ENCODE data around the gene ATL1.
"Not testable (repeated sequence)": the region's sequence is repeated elsewhere in the genome, so short reads cannot be mapped to it uniquely, and the experiment has no call there.

Gene ATL1

DNA sequence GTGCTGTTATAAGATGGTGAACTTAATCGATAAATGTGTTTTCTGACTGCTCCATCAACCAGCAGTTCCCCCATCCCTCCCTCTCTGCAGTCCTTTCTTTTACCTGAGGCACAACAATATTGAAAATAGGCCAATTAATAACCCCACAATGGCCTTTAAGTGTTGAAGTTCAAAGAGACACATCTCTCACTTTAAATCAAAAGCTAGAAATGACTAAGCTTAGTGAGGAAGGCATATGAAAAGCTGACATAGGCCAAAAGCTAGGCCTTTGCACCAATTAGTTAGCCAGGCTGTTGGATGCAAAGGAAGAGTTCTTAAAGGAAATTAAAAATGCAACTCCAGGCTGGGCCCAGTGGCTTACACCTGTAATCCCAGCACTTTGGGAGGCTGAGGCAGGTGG, 64.5 kb downstream of the ATL1 start:
- no peak overlapping the region for H3K4me3 Mint-ChIP-seq
- peaks cover 2% of the 10 kb centered on the region for H3K27me3 Mint-ChIP-seq (ENCODE audit: low read depth)
- no peaks in the 10 kb centered on the region for H3K9me3 Mint-ChIP-seq
- no peaks in the 10 kb centered on the region for H3K36me3 Mint-ChIP-seq (ENCODE audit: low read depth)
- no peaks in the 10 kb centered on the region for H3K4me1 Mint-ChIP-seq (ENCODE audit: low read depth)
- no peak overlapping the region for H3K27ac Mint-ChIP-seq

DNA sequence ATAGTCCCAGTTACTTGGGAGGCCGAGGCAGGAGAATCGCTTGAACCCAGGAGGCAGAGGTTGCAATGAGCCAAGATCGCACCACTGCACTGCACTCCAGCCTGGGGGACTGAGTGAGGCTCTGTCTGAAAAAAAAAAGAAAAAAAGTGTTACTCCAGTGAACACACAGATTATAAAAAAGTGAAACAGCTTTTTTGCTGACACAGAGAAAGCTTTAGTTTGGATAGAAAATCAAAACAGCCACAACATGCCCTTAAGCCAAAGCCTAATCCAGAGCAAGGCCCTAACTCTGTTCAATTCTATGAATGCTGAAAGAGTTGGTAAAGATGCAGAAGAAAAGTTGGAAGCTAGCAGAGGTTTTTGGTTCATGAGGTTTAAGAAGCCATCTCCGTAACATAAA, 65.0 kb downstream of the ATL1 start:
- H3K4me1 Mint-ChIP-seq (ENCODE audit: low read depth); H3K36me3 Mint-ChIP-seq (ENCODE audit: low read depth); H3K27ac Mint-ChIP-seq; H3K9me3 Mint-ChIP-seq; H3K27me3 Mint-ChIP-seq (ENCODE audit: low read depth); H3K4me3 Mint-ChIP-seq: not testable (repeated sequence)

DNA sequence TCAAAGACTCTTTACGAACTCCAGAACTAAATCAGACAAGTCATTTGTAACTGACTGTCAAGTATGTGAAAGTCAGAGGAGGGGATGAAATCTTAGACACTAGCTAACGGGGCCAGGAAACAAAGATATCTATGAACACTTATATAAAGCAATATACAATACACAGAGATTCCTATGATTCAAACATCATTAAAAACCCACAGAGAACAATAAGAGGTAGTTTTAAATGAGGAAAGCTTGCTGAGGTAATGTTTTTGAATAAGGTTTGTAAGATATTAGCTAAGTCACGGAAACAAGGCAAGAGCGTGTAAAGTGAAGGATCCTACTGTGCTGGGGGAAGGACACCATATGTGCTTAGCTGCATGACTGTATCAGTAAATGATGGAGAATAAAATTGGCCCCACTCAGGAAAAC, 71.5 kb downstream of the ATL1 start:
- Mint-ChIP-seq H3K27ac (no peak overlapping the region), H3K36me3 (ENCODE audit: low read depth) (no peaks in the 10 kb centered on the region), H3K27me3 (ENCODE audit: low read depth) (no peaks in the 10 kb centered on the region), H3K4me1 (ENCODE audit: low read depth) (no peaks in the 10 kb centered on the region), H3K4me3 (no peak overlapping the region), H3K9me3 (no peaks in the 10 kb centered on the region)

DNA sequence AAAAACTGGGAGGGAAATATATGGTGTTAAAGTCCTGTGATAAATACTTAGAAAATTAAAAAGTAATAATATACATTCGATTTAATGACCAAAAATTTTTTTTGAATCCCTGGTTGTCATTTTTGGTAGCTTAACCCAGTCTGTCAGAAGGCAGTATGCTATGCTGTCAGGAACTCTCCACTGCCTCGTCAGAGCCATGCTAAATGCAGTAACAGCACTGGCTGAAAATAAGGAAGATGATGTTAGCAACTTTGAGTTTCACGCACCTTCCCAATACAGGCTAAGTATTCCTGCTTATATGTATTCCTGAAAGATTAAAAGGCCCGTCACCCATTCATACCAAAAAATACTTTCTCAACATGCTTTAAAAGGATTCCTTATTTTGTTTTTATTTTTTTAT, 74.0 kb downstream of the ATL1 start:
- Mint-ChIP-seq H3K27me3 (ENCODE audit: low read depth) (no peaks in the 10 kb centered on the region), H3K27ac (no peak overlapping the region), H3K4me3 (no peak overlapping the region), H3K36me3 (ENCODE audit: low read depth) (no peaks in the 10 kb centered on the region), H3K9me3 (no peaks in the 10 kb centered on the region), H3K4me1 (ENCODE audit: low read depth) (no peaks in the 10 kb centered on the region)

DNA sequence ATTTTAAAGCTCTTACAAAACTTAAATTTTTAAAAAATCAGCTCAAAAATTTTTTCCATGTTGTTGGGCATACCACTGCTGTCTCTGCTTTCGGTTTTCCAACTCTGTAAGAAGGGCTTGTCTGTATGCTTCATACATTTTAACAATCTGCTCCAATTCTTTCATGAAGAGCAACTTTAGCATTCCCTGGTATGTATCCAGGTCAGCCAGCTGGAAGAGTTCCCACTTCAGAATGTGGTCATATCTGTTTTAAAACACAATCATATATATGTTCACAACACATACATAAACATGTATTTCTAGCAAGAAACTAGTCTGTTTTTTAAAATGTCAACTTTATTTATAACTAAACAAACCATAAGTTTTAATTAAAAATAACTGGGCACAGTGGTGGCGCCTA, 75.2 kb downstream of the ATL1 start:
- Mint-ChIP-seq H3K36me3 (ENCODE audit: low read depth) (no peaks in the 10 kb centered on the region), H3K4me1 (ENCODE audit: low read depth) (no peaks in the 10 kb centered on the region), H3K27me3 (ENCODE audit: low read depth) (no peaks in the 10 kb centered on the region), H3K9me3 (no peaks in the 10 kb centered on the region), H3K4me3 (no peak overlapping the region), H3K27ac (no peak overlapping the region)

DNA sequence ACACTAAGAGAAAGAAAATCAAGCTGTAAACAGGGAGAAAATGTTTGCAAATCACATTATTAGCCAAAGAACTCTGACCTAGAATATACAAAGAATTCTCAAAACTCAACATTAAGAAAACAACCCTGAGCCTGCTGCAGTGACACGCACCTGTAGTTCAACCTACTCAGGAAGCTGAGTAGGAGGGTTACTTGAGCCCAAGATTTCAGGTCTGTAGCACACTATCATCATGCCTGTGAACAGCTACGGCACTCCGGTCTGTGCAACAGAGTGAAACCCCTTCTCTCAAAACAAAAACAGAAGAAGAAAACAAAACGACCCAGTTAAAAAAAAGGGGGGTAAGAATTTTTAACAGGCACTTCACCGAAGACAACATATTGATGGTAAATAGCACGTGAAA, 87.3 kb downstream of the ATL1 start:
- H3K36me3 Mint-ChIP-seq (ENCODE audit: low read depth) = no peaks in the 10 kb centered on the region
- no peaks in the 10 kb centered on the region for H3K9me3 Mint-ChIP-seq
- no peak overlapping the region for H3K4me3 Mint-ChIP-seq
- H3K27me3 Mint-ChIP-seq (ENCODE audit: low read depth) = no peaks in the 10 kb centered on the region
- H3K4me1 Mint-ChIP-seq (ENCODE audit: low read depth) = no peaks in the 10 kb centered on the region
- H3K27ac Mint-ChIP-seq = no peak overlapping the region

DNA sequence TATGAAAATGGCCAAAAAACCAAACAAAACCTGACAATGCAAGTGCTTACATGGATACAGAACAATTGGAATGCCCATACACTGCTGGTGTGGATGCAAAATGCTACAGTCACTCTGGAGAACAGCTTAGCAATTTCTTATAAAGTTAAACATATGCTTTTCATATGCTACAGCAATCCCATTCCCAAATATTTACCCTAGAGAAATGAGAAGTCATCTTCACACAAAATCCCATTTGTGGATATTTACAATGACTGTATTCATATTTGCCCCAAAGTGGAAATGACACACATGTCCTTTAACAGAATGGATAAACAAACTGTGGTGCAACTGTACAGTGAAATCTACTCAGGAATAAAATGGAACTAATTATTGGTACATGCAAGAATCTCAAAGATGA, 87.8 kb downstream of the ATL1 start:
- Mint-ChIP-seq H3K9me3 (no peaks in the 10 kb centered on the region), H3K4me1 (ENCODE audit: low read depth) (no peaks in the 10 kb centered on the region), H3K27ac (no peak overlapping the region), H3K27me3 (ENCODE audit: low read depth) (no peaks in the 10 kb centered on the region), H3K36me3 (ENCODE audit: low read depth) (no peaks in the 10 kb centered on the region), H3K4me3 (no peak overlapping the region)

DNA sequence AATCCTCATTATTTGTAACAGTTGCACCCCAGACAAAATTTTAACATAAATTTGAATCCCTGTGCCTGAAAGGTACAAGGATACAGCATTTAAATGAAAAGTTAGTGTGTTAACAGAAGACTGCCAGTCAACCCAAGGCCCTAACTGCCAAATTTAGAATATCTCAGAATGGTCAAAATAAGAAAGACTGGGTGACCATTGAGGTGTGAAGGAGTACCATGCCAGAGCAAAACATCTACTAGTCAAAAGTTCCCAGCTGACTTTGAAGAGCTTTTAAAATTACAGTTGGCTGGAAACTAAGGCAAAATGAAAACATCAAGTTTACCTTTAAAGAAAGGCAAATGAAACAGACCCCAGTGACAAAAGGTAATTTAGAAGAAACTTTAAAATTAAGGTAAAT, 89.7 kb downstream of the ATL1 start:
- no peak overlapping the region for H3K27ac Mint-ChIP-seq
- H3K9me3 Mint-ChIP-seq = no peaks in the 10 kb centered on the region
- H3K4me3 Mint-ChIP-seq = no peak overlapping the region
- no peaks in the 10 kb centered on the region for H3K4me1 Mint-ChIP-seq (ENCODE audit: low read depth)
- no peaks in the 10 kb centered on the region for H3K27me3 Mint-ChIP-seq (ENCODE audit: low read depth)
- no peaks in the 10 kb centered on the region for H3K36me3 Mint-ChIP-seq (ENCODE audit: low read depth)

DNA sequence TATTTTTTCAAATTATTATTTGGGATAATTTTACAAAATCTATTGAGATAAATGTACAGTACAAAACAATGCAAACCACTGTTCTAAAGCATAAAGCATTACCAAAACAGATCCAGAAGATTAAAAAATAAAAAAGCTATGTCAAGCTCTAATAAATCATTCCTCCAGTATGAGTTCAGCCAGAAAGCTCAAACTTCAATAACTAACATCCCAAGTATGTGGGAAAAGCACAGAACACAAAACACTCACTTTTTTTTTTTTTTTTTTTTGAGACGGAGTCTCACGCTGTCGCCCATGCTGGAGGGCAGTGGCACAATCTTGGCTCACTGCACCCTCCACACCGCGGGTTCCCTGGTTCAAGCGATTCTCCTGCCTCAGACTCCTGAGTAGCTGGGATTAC, 96.8 kb downstream of the ATL1 start:
- no peaks in the 10 kb centered on the region for H3K27me3 Mint-ChIP-seq (ENCODE audit: low read depth)
- H3K4me3 Mint-ChIP-seq = no peak overlapping the region
- H3K36me3 Mint-ChIP-seq (ENCODE audit: low read depth) = peaks cover 3% of the 10 kb centered on the region
- H3K4me1 Mint-ChIP-seq (ENCODE audit: low read depth) = no peaks in the 10 kb centered on the region
- H3K27ac Mint-ChIP-seq = no peak overlapping the region
- no peaks in the 10 kb centered on the region for H3K9me3 Mint-ChIP-seq

DNA sequence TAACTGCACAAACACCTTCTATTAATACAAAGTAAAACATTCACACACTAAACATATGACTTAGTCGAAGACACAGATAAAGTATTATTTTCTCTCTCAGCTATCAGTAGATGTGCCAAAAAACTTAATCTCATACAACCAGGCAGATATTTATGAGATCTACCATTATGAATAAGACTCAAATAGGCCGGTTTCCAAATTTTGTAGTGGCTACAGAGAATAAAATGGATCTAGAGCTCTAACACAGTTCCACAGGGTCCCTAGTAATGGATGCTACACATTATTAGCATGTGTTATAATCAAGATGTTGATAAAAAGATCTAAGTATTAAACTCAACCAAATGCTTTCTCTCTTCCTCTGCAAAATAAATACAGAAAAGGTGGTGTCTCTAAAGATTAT, 97.8 kb downstream of the ATL1 start:
- Mint-ChIP-seq H3K4me3 (no peak overlapping the region), H3K36me3 (ENCODE audit: low read depth) (peaks cover 3% of the 10 kb centered on the region), H3K9me3 (no peaks in the 10 kb centered on the region), H3K27ac (no peak overlapping the region), H3K4me1 (ENCODE audit: low read depth) (no peaks in the 10 kb centered on the region), H3K27me3 (ENCODE audit: low read depth) (no peaks in the 10 kb centered on the region)

DNA sequence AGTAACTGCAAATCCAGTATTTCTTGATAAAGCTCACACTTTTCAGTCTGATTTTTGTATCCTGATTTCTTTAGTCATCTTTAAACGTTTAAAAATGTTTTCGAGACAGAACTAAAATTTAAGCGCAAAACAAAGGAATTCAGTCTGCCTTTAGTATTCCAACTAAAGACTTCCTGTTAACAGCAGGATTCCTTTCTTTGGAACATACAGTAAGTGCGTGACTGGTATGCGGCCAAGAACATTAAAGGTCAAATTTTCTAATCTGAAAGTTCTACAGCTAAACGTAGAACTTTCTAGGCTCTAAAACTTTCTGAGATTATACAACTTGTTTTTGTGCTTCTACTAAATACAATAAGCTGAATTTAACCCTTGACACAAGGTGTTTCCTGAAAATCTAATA, 98.3 kb downstream of the ATL1 start:
- Mint-ChIP-seq H3K27me3 (ENCODE audit: low read depth) (no peaks in the 10 kb centered on the region), H3K36me3 (ENCODE audit: low read depth) (peaks cover 3% of the 10 kb centered on the region), H3K27ac (no peak overlapping the region), H3K4me1 (ENCODE audit: low read depth) (no peaks in the 10 kb centered on the region), H3K4me3 (no peak overlapping the region), H3K9me3 (no peaks in the 10 kb centered on the region)

DNA sequence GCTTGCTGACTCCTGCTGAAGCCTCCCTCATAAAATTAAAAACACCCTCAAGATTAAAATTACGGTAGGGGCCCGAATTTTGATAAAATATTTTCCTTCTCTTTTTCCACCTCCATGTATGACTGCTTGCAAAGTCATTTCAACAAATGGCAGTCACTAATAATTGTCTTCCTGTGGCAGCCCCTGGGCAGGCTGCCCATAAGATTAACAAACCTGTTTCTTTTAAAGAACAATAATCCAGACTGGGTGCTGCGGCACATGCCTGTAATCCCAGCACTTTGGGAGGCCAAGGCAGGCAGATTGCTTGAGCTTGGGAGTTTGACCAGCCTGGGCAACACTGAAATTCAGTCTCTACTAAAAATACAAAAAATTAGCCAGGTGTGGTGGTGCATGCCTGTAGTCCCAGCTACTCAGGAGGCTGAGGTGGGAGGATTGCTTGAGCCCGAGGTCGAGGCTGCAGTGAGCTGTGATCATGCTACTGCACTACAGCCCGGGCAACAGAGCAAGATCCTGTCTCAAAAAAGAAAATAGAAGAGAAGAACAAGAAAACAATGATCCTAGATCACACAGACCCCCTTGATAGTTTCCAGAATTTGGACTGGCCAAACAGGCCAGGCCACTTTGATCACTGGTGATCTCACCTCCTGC, 99.5 kb downstream of the ATL1 start:
- peaks cover 3% of the 10 kb centered on the region for H3K36me3 Mint-ChIP-seq (ENCODE audit: low read depth)
- H3K27me3 Mint-ChIP-seq (ENCODE audit: low read depth) = no peaks in the 10 kb centered on the region
- H3K27ac Mint-ChIP-seq = no peak overlapping the region

DNA sequence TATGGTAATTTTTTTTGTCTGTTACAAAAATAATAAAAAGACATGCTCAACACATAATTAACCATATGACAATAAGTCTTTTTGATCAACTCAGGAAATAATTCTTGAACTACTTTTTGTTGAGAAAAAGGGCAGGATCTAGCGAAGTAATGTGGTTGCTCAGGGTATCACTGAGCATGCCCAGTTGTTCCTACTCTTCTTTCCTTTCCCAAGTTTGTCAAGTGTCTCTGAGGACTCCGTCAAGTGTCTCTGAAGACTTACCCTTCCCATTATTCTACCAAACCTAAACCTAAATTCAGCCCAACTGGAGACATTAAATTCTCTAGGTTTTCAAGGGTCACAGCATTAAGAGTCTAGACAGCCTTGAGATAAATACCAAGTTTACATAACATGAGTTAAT, 104.6 kb downstream of the ATL1 start:
- H3K27ac Mint-ChIP-seq, H3K9me3 Mint-ChIP-seq: not testable (repeated sequence)
- peaks cover 13% of the 10 kb centered on the region for H3K4me1 Mint-ChIP-seq (ENCODE audit: low read depth)

More for the DNA sequence above, 99.5 kb downstream of the ATL1 start:
- Mint-ChIP-seq H3K9me3 (no peaks in the 10 kb centered on the region), H3K4me3 (no peak overlapping the region), H3K4me1 (ENCODE audit: low read depth) (no peaks in the 10 kb centered on the region)

DNA sequence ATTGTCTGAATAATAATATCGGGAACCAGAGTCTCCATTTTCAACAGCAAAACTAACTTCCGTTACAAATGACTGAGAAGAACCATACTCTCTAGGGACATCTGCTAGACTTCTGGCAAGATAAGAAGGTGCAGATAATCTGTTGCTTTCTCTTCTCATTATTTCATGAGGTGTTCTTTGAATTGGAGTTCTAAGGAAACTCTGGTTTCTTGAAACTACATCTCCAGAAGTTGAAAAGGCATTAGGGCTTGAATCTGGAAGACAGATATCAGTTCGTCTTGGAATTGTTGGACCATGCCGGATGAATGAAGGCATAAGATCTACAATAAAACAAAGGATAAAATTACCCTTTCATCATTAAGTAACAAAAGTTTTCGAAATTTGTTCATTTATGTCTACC, 105.4 kb downstream of the ATL1 start:
- not testable (repeated sequence) for H3K4me3 Mint-ChIP-seq; H3K27me3 Mint-ChIP-seq (ENCODE audit: low read depth); H3K27ac Mint-ChIP-seq; H3K36me3 Mint-ChIP-seq (ENCODE audit: low read depth); H3K9me3 Mint-ChIP-seq
- H3K4me1 Mint-ChIP-seq (ENCODE audit: low read depth) = peaks cover 13% of the 10 kb centered on the region

More for the DNA sequence above, 104.6 kb downstream of the ATL1 start:
- not testable (repeated sequence) for H3K27me3 Mint-ChIP-seq (ENCODE audit: low read depth); H3K36me3 Mint-ChIP-seq (ENCODE audit: low read depth); H3K4me3 Mint-ChIP-seq

DNA sequence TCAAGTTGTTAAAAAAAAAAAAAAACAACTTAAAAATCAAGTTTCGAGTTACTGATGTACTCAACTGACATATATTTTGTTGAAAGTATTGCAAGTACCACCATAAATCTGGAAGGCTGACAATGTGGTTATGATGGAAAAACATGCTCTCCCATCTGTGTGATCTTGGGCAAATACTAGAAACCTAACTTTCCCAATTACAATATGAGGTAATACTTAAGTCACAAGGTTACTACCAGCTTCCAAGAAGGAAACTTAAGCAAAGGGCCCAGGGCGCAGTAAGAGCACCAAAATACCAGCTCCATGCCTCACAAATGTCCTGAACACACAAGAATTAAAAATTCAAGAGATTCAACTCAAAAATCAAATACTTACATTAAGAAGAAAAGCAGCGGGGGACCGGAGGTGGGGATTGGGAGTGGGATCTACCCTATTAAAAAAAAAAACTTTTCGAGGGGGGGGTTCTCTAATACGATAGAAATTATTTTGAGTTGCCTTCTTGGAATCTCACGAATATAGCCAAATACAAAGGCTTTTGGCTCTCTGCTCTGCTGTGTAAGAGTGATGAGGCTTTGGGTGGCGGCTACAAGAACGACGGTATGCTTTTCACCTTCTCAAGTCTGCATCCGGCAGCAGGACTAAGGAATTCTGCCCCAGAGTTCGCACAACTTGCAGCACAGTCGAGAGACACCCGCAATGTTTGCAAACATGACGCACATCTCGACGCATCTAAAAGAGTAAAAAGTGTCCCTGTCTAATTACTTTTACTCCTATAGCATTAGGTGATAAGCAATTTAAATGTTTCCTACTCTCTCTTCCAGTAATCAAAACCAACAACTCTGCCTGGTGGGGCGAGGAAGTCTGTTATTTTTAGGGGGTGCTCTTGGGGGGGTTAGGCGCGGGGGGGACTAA, 107.1 kb downstream of the ATL1 start:
- Mint-ChIP-seq H3K27ac (peak overlapping the region; percentile 27), H3K9me3 (no peaks in the 10 kb centered on the region), H3K27me3 (ENCODE audit: low read depth) (peaks cover 3% of the 10 kb centered on the region), H3K36me3 (ENCODE audit: low read depth) (peaks cover 3% of the 10 kb centered on the region), H3K4me1 (ENCODE audit: low read depth) (peaks cover 13% of the 10 kb centered on the region), H3K4me3 (no peak overlapping the region)

Data from T-helper 1 cell treated with Interleukin-12 subunit alpha and Interleukin-12 subunit beta and Interleukin-4 antibody, amounts not matched to agents 30 μg/mL and 1 μg/mL, for 36 hours (primary cell).